Natural killer cell (primary cell): ENCODE measurements around the gene SMC4. TPM values are rescaled to one million over a fixed set of nuclear protein-coding genes. Genes with fewer than 3 reads are reported as not detected.
A peak's percentile ranks its signal among the peaks of the same experiment; 100 is the strongest.

Experiments used
- ATAC-seq, 3 donors: fragments of 150-1000 bp in 2 of 3; fragments of 200-7000 bp in 1 of 3; cut with Tn5 transposase; 1 replicate in 1 of 3; 2 replicates in 2 of 3; pipeline ENCODE4 v1.10.0; 2021; ENCODE audit warnings: mild to moderate bottlenecking in 2 of 3, moderate library complexity in 2 of 3
- DNase-seq, 2 donors: peaks; one replicate each; pipeline versions ENCODE4 v3.0.0 to v3.0.0-alpha.2; 2013 to 2021; ENCODE audit warnings: mixed read lengths in 1 of 2
- H3K27ac ChIP-seq: one replicate; pipeline ENCODE4 v1.5.1; 2013; ENCODE audit warnings: mild to moderate bottlenecking, low read length
- H3K27me3 ChIP-seq: one replicate; pipeline ENCODE4 v1.6.1; 2013; ENCODE audit warnings: low read length; ENCODE audit not compliant: control insufficient read depth, insufficient read depth
- H3K36me3 ChIP-seq: one replicate; pipeline ENCODE4 v1.6.1; 2013; ENCODE audit warnings: low read length; ENCODE audit not compliant: control insufficient read depth, insufficient read depth
- H3K4me1 ChIP-seq: one replicate; pipeline ENCODE4 v1.6.1; 2013; ENCODE audit warnings: low read length; ENCODE audit not compliant: control insufficient read depth, insufficient read depth
- H3K4me3 ChIP-seq: one replicate; pipeline ENCODE4 v1.5.1; 2013; ENCODE audit warnings: low read length
- H3K9me3 ChIP-seq: one replicate; pipeline ENCODE4 v1.6.1; 2013; ENCODE audit warnings: low read length; ENCODE audit not compliant: control insufficient read depth, insufficient read depth
- H3K27ac Mint-ChIP-seq, 2 donors: one replicate each; pipeline ENCODE4 v1.8.0; 2022; ENCODE audit warnings: mild to moderate bottlenecking in 2 of 2, mixed read lengths in 2 of 2, moderate library complexity in 1 of 2
- H3K27me3 Mint-ChIP-seq, 2 donors: one replicate each; pipeline ENCODE4 v1.8.0; 2022; ENCODE audit warnings: low read depth in 2 of 2, mixed read lengths in 2 of 2
- H3K36me3 Mint-ChIP-seq: one replicate; pipeline ENCODE4 v1.8.0; 2022; ENCODE audit warnings: mixed read lengths
- H3K4me1 Mint-ChIP-seq, 2 donors: one replicate each; pipeline ENCODE4 v1.8.0; 2022; ENCODE audit warnings: mixed read lengths in 2 of 2
- H3K4me3 Mint-ChIP-seq: one replicate; pipeline ENCODE4 v1.8.0; 2022; ENCODE audit warnings: mild to moderate bottlenecking, moderate library complexity, mixed read lengths
- H3K9me3 Mint-ChIP-seq, 2 donors: one replicate each; pipeline ENCODE4 v1.8.0; 2022; ENCODE audit warnings: mixed read lengths in 2 of 2
- CTCF ChIP-seq: fragments of 200-600 bp; IDR thresholded peaks from one replicate; pipeline ENCODE4 v1.8.0; 2022; ENCODE audit warnings: antibody characterized with exemption
- WGBS: methylation state at CpG from one replicate; pipeline ENCODE4 v1.1.7; 2013; ENCODE audit warnings: missing lambda C conversion rate; ENCODE audit not compliant: insufficient coverage; 5-methylcytosine and 5-hydroxymethylcytosine counted together
- intact Hi-C: fragments of 100-400 bp; cut with micrococcal nuclease; formaldehyde crosslinking; loops from one replicate; pipeline ENCODE4 v1.14.2; 2022
- total RNA-seq, 4 donors: library from RNA; stranded (reverse); fragments of 120-200 nt in 1 of 4; gene quantifications; one replicate each; pipeline versions ENCODE4 v1.2.3 to v1.2.4, GENCODE V29; 2013 to 2022

The SMC4 gene
- total RNA-seq, 3 donors from 2014 or later (not counting 1 experiment from before 2014, with no cell fraction given): 83.4 to 99.3 (median 92.0) TPM

- intact Hi-C loops: no loop called here
- peaks cover 7% of the 10 kb centered on the region for H3K4me1 ChIP-seq
- H3K4me3 ChIP-seq: no peak overlapping the region
- no peak overlapping the region for H3K27ac Mint-ChIP-seq
- H3K9me3 ChIP-seq: peaks cover 11% of the 10 kb centered on the region
- peaks cover 0 to 14% of the 10 kb centered on the region in 2 donors for H3K27me3 Mint-ChIP-seq
- H3K4me3 Mint-ChIP-seq: no peak overlapping the region
- H3K36me3 Mint-ChIP-seq: no peaks in the 10 kb centered on the region
- TF ChIP-seq CTCF: no peak
- peak in 1 of 3 donors; percentile 29 for ATAC-seq
- peaks cover 0 to 5% of the 10 kb centered on the region in 2 donors for H3K9me3 Mint-ChIP-seq
- DNase-seq: no peak
- no peaks in the 10 kb centered on the region for H3K36me3 ChIP-seq
- WGBS: 40% methylated on average over 1 of the region's 2 CpGs
- no peaks in the 10 kb centered on the region for H3K27me3 ChIP-seq
- H3K4me1 Mint-ChIP-seq: no peaks in the 10 kb centered on the region
- H3K27ac ChIP-seq: no peak overlapping the region
These were observed 72.9 kb downstream of the SMC4 start for GRCh38 chr3:160472344-160472743.

GRCh38 chr3:160473221-160473620 lies 73.8 kb downstream of the SMC4 start:
- peaks cover 0 to 5% of the 10 kb centered on the region in 2 donors for H3K9me3 Mint-ChIP-seq
- Histone ChIP-seq H3K4me3 (no peak overlapping the region), H3K27me3 (no peaks in the 10 kb centered on the region), H3K4me1 (peaks cover 7% of the 10 kb centered on the region), H3K27ac (no peak overlapping the region), H3K9me3 (peaks cover 11% of the 10 kb centered on the region), H3K36me3 (no peaks in the 10 kb centered on the region)
- H3K36me3 Mint-ChIP-seq: no peaks in the 10 kb centered on the region
- 43% methylated on average over 1 of the region's 1 CpG for WGBS
- H3K27me3 Mint-ChIP-seq: peaks cover 0 to 14% of the 10 kb centered on the region in 2 donors
- no peaks in the 10 kb centered on the region for H3K4me1 Mint-ChIP-seq
- intact Hi-C loops: no loop called here
- ATAC-seq (no peak), DNase-seq (no peak)
- no peak overlapping the region for H3K4me3 Mint-ChIP-seq
- no peak for TF ChIP-seq CTCF
- no peak overlapping the region for H3K27ac Mint-ChIP-seq

GRCh38 chr3:160473978-160474377 lies 74.5 kb downstream of the SMC4 start:
- H3K9me3 Mint-ChIP-seq: peaks cover 0 to 5% of the 10 kb centered on the region in 2 donors
- H3K4me1 Mint-ChIP-seq: no peaks in the 10 kb centered on the region
- H3K27me3 Mint-ChIP-seq: peaks cover 0 to 12% of the 10 kb centered on the region in 2 donors
- no peak overlapping the region for H3K27ac ChIP-seq
- H3K4me3 Mint-ChIP-seq: no peak overlapping the region
- no peak for TF ChIP-seq CTCF
- intact Hi-C loops: no loop called here
- H3K4me1 ChIP-seq: peaks cover 7% of the 10 kb centered on the region
- no peak for DNase-seq
- no peak overlapping the region for H3K4me3 ChIP-seq
- no peak overlapping the region for H3K27ac Mint-ChIP-seq
- no peaks in the 10 kb centered on the region for H3K36me3 ChIP-seq
- H3K9me3 ChIP-seq: peaks cover 11% of the 10 kb centered on the region
- no peaks in the 10 kb centered on the region for H3K36me3 Mint-ChIP-seq
- H3K27me3 ChIP-seq: no peaks in the 10 kb centered on the region
- no peak for ATAC-seq
- 97% methylated on average over 1 of the region's 1 CpG for WGBS

- DNase-seq (no peak), ATAC-seq (no peak)
- no peaks in the 10 kb centered on the region for H3K27me3 ChIP-seq
- intact Hi-C loops: no loop called here
- H3K4me1 ChIP-seq: peaks cover 7% of the 10 kb centered on the region
- Mint-ChIP-seq H3K4me1 (no peaks in the 10 kb centered on the region), H3K36me3 (no peaks in the 10 kb centered on the region), H3K9me3 (peaks cover 0 to 5% of the 10 kb centered on the region in 2 donors), H3K27me3 (peaks cover 0 to 8% of the 10 kb centered on the region in 2 donors), H3K27ac (no peak overlapping the region), H3K4me3 (no peak overlapping the region)
- no peak overlapping the region for H3K4me3 ChIP-seq
- peaks cover 11% of the 10 kb centered on the region for H3K9me3 ChIP-seq
- H3K36me3 ChIP-seq: no peaks in the 10 kb centered on the region
- no peak overlapping the region for H3K27ac ChIP-seq
- TF ChIP-seq CTCF: no peak
These were observed 75.0 kb downstream of the SMC4 start for GRCh38 chr3:160474416-160474838.
